ENCODE data around the gene SYDE2. TPM values are rescaled to one million over a fixed set of nuclear protein-coding genes. Genes with fewer than 3 reads are reported as not detected.

SYDE2 gene
- total RNA-seq, 1 donor: 13.0 TPM

- Histone ChIP-seq H3K27ac (ENCODE audit: low read depth, low read length) (no peak overlapping the region), H3K9me3 (ENCODE audit: low read depth, low read length) (no peaks in the 10 kb centered on the region), H3K27me3 (ENCODE audit: insufficient read depth, low read length) (peaks cover 11% of the 10 kb centered on the region), H3K36me3 (ENCODE audit: insufficient read depth, low read length) (no peaks in the 10 kb centered on the region), H3K4me3 (ENCODE audit: insufficient read depth, low read length) (no peak overlapping the region), H2AFZ (ENCODE audit: low read length) (no peak overlapping the region), H3K4me1 (ENCODE audit: insufficient read depth, low read length) (no peaks in the 10 kb centered on the region), H4K20me1 (ENCODE audit: insufficient read depth, low read length) (no peaks in the 10 kb centered on the region), H3K79me2 (ENCODE audit: insufficient read depth, low read length) (no peaks in the 10 kb centered on the region), H3K4me2 (ENCODE audit: insufficient read depth, low read length) (no peak overlapping the region)
- TF ChIP-seq CTCF (IDR thresholded peaks at IDR 0.05; ENCODE audit: extremely low read depth, low read depth, low read length): no peak
- DNase-seq (ENCODE audit: insufficient read length, low spot score, missing footprints): no peak
Measured at GRCh38 chr1:85214654-85215053, 13.8 kb upstream of the SYDE2 start.

GRCh38 chr1:85208488-85208887 is 7.7 kb upstream of the SYDE2 start:
- no peak overlapping the region for H3K27ac ChIP-seq (ENCODE audit: low read depth, low read length)
- no peaks in the 10 kb centered on the region for H3K9me3 ChIP-seq (ENCODE audit: low read depth, low read length)
- no peak overlapping the region for H3K4me2 ChIP-seq (ENCODE audit: insufficient read depth, low read length)
- no peak overlapping the region for H3K4me3 ChIP-seq (ENCODE audit: insufficient read depth, low read length)
- no peaks in the 10 kb centered on the region for H3K36me3 ChIP-seq (ENCODE audit: insufficient read depth, low read length)
- H3K4me1 ChIP-seq (ENCODE audit: insufficient read depth, low read length): peaks cover 15% of the 10 kb centered on the region
- no peaks in the 10 kb centered on the region for H3K79me2 ChIP-seq (ENCODE audit: insufficient read depth, low read length)
- no peak overlapping the region for H2AFZ ChIP-seq (ENCODE audit: low read length)
- no peak for DNase-seq (ENCODE audit: insufficient read length, low spot score, missing footprints)
- peaks cover 5% of the 10 kb centered on the region for H3K27me3 ChIP-seq (ENCODE audit: insufficient read depth, low read length)
- no peak for TF ChIP-seq CTCF (IDR thresholded peaks at IDR 0.05; ENCODE audit: extremely low read depth, low read depth, low read length)
- no peaks in the 10 kb centered on the region for H4K20me1 ChIP-seq (ENCODE audit: insufficient read depth, low read length)

- Histone ChIP-seq H3K79me2 (ENCODE audit: insufficient read depth, low read length) (peaks cover 10% of the 10 kb centered on the region), H3K27me3 (ENCODE audit: insufficient read depth, low read length) (peaks cover 5% of the 10 kb centered on the region), H3K27ac (ENCODE audit: low read depth, low read length) (no peak overlapping the region), H3K36me3 (ENCODE audit: insufficient read depth, low read length) (no peaks in the 10 kb centered on the region), H4K20me1 (ENCODE audit: insufficient read depth, low read length) (peaks cover 4% of the 10 kb centered on the region), H3K4me1 (ENCODE audit: insufficient read depth, low read length) (peaks cover 35% of the 10 kb centered on the region), H3K4me3 (ENCODE audit: insufficient read depth, low read length) (no peak overlapping the region), H3K9me3 (ENCODE audit: low read depth, low read length) (no peaks in the 10 kb centered on the region), H2AFZ (ENCODE audit: low read length) (no peak overlapping the region), H3K4me2 (ENCODE audit: insufficient read depth, low read length) (peak overlapping the region; percentile 41)
- no peak for TF ChIP-seq CTCF (IDR thresholded peaks at IDR 0.05; ENCODE audit: extremely low read depth, low read depth, low read length)
- peak; percentile 42 for DNase-seq (ENCODE audit: insufficient read length, low spot score, missing footprints)
Measured at GRCh38 chr1:85203573-85204171, 2.9 kb upstream of the SYDE2 start.

GRCh38 chr1:85202864-85203255 is 2.0 kb upstream of the SYDE2 start:
- Histone ChIP-seq H3K36me3 (ENCODE audit: insufficient read depth, low read length) (no peaks in the 10 kb centered on the region), H4K20me1 (ENCODE audit: insufficient read depth, low read length) (peaks cover 4% of the 10 kb centered on the region), H3K27ac (ENCODE audit: low read depth, low read length) (no peak overlapping the region), H3K4me1 (ENCODE audit: insufficient read depth, low read length) (peaks cover 39% of the 10 kb centered on the region), H3K4me3 (ENCODE audit: insufficient read depth, low read length) (no peak overlapping the region), H2AFZ (ENCODE audit: low read length) (no peak overlapping the region), H3K27me3 (ENCODE audit: insufficient read depth, low read length) (no peaks in the 10 kb centered on the region), H3K4me2 (ENCODE audit: insufficient read depth, low read length) (no peak overlapping the region), H3K79me2 (ENCODE audit: insufficient read depth, low read length) (peaks cover 10% of the 10 kb centered on the region), H3K9me3 (ENCODE audit: low read depth, low read length) (no peaks in the 10 kb centered on the region)
- DNase-seq (ENCODE audit: insufficient read length, low spot score, missing footprints): peak; percentile 37
- no peak for TF ChIP-seq CTCF (IDR thresholded peaks at IDR 0.05; ENCODE audit: extremely low read depth, low read depth, low read length)
